Activated CD8-positive, alpha-beta T cell treated with anti-CD3 and anti-CD28 coated beads for 36 hours (primary cell): ENCODE measurements around the gene DTX2. TPM values are rescaled to one million over a fixed set of nuclear protein-coding genes. Genes with fewer than 3 reads are reported as not detected.
"Not testable (repeated sequence)": the region's sequence is repeated elsewhere in the genome, so short reads cannot be mapped to it uniquely, and the experiment has no call there.

Source experiments
- ATAC-seq: fragments of 200-7000 bp; cut with Tn5 transposase; one replicate; pipeline ENCODE4 v1.10.0; 2021; ENCODE audit warnings: mild to moderate bottlenecking, moderate library complexity
- CTCF ChIA-PET: fragments of 350-600 bp; sonication (Branson Sonifier 250); formaldehyde crosslinking; loops from one replicate; lab custom pipeline; 2021; ENCODE audit warnings: antibody characterized with exemption; lab: Charles Lee
- POLR2A ChIA-PET: fragments of 350-600 bp; sonication (Branson Sonifier 250); formaldehyde crosslinking; loops from one replicate; lab custom pipeline; 2021; ENCODE audit warnings: antibody characterized with exemption; lab: Charles Lee
- DNase-seq: peaks from one replicate; pipeline ENCODE4 v3.0.0-alpha.2; 2020
- H3K27ac Mint-ChIP-seq: one replicate; pipeline ENCODE4 v1.8.0; 2021; ENCODE audit warnings: mild to moderate bottlenecking, mixed read lengths
- H3K27me3 Mint-ChIP-seq: one replicate; pipeline ENCODE4 v1.8.0; 2021; ENCODE audit warnings: mixed read lengths
- H3K36me3 Mint-ChIP-seq: one replicate; pipeline ENCODE4 v1.8.0; 2021; ENCODE audit warnings: low read depth, mixed read lengths
- H3K4me1 Mint-ChIP-seq: one replicate; pipeline ENCODE4 v1.8.0; 2021; ENCODE audit warnings: low read depth, mixed read lengths
- H3K4me3 Mint-ChIP-seq: one replicate; pipeline ENCODE4 v1.8.0; 2021; ENCODE audit warnings: mild to moderate bottlenecking, moderate library complexity, mixed read lengths
- H3K9me3 Mint-ChIP-seq: one replicate; pipeline ENCODE4 v1.8.0; 2021; ENCODE audit warnings: mixed read lengths
- CTCF ChIP-seq: fragments of 200-600 bp; IDR thresholded peaks from one replicate; pipeline ENCODE4 v1.8.0; 2022; ENCODE audit warnings: antibody characterized with exemption, mild to moderate bottlenecking
- intact Hi-C: fragments of 100-400 bp; cut with micrococcal nuclease; formaldehyde crosslinking; loops from one replicate; pipeline ENCODE4 v1.10.0; 2022
- total RNA-seq, 2 experiments: library from RNA; stranded (reverse); gene quantifications; one replicate each; pipeline ENCODE4 v1.2.3, GENCODE V29; 2021

DTX2 gene
- 10 to 100 TPM; 20.5 to 20.8 TPM for total RNA-seq

GRCh38 chr7:76461464-76462101 lies at the start of gene DTX2:
Gene DTX2, plus strand, starts transcription at chr7:76461709. Its CDS starts 18,801 bp downstream, at chr7:76480510.
- H3K27me3 Mint-ChIP-seq, POLR2A ChIA-PET, H3K4me1 Mint-ChIP-seq, H3K9me3 Mint-ChIP-seq, H3K36me3 Mint-ChIP-seq, CTCF ChIA-PET, H3K27ac Mint-ChIP-seq, intact Hi-C loops: not testable (repeated sequence)
- peak; percentile 99 for ATAC-seq
- H3K4me3 Mint-ChIP-seq, result peak within 1 kb of the TSS; percentile 42
- peak; percentile 39 for DNase-seq

- DNase-seq (no peak), ATAC-seq (no peak)
- Mint-ChIP-seq H3K9me3 (no peaks in the 10 kb centered on the region), H3K4me3 (no peak overlapping the region), H3K4me1 (no peaks in the 10 kb centered on the region), H3K36me3 (peaks cover 2% of the 10 kb centered on the region), H3K27ac (no peak overlapping the region), H3K27me3 (no peaks in the 10 kb centered on the region)
- intact Hi-C loops, result no loop called here
- TF ChIP-seq CTCF, result no peak
- ChIA-PET CTCF (no interaction called here), POLR2A (no interaction called here)
These were observed 49.3 kb upstream of the DTX2 start for GRCh38 chr7:76412249-76412648.

- DNase-seq, intact Hi-C loops, H3K27me3 Mint-ChIP-seq: not testable (repeated sequence)
These were observed 43.7 kb upstream of the DTX2 start for GRCh38 chr7:76417654-76418310.

GRCh38 chr7:76421097-76421496 lies 40.4 kb upstream of the DTX2 start:
- POLR2A ChIA-PET, CTCF ChIA-PET, H3K9me3 Mint-ChIP-seq, H3K36me3 Mint-ChIP-seq, H3K27me3 Mint-ChIP-seq, H3K4me3 Mint-ChIP-seq, H3K27ac Mint-ChIP-seq, intact Hi-C loops, ATAC-seq, H3K4me1 Mint-ChIP-seq, DNase-seq: not testable (repeated sequence)

More at GRCh38 chr7:76417654-76418310, 43.7 kb upstream of the DTX2 start:
- H3K27ac Mint-ChIP-seq, H3K36me3 Mint-ChIP-seq, POLR2A ChIA-PET, ATAC-seq, H3K4me1 Mint-ChIP-seq, CTCF ChIA-PET, H3K9me3 Mint-ChIP-seq, H3K4me3 Mint-ChIP-seq: not testable (repeated sequence)

- no peaks in the 10 kb centered on the region for H3K9me3 Mint-ChIP-seq
- no peak overlapping the region for H3K4me3 Mint-ChIP-seq
- ChIA-PET POLR2A (interaction anchor here (0.8 to 1.1 kb wide), 2 partner anchors 12 to 60 kb away, joined by 3 read pairs; no protein-coding TSS in a partner anchor), CTCF (no interaction called here)
- ATAC-seq (no peak), DNase-seq (no peak)
- no peak overlapping the region for H3K27ac Mint-ChIP-seq
- no peak for TF ChIP-seq CTCF
- intact Hi-C loops, result no loop called here
- H3K4me1 Mint-ChIP-seq, result no peaks in the 10 kb centered on the region
- H3K36me3 Mint-ChIP-seq, result no peaks in the 10 kb centered on the region
- peaks cover 1% of the 10 kb centered on the region for H3K27me3 Mint-ChIP-seq
These were observed 37.7 kb upstream of the DTX2 start for GRCh38 chr7:76423666-76424412.

- TF ChIP-seq CTCF, result no peak
- no peaks in the 10 kb centered on the region for H3K36me3 Mint-ChIP-seq
- peaks cover 1% of the 10 kb centered on the region for H3K27me3 Mint-ChIP-seq
- ATAC-seq (peak; percentile 42), DNase-seq (no peak)
- no peaks in the 10 kb centered on the region for H3K9me3 Mint-ChIP-seq
- H3K4me1 Mint-ChIP-seq, result peaks cover 2% of the 10 kb centered on the region
- ChIA-PET CTCF (no interaction called here), POLR2A (interaction anchor here (1.1 kb wide), 1 partner anchor 13 kb away, joined by 3 read pairs; no protein-coding TSS in a partner anchor)
- intact Hi-C loops, result no loop called here
- no peak within 1 kb of the TSS for H3K4me3 Mint-ChIP-seq
- no peak within 1 kb of the TSS for H3K27ac Mint-ChIP-seq
These were observed 36.9 kb upstream of the DTX2 start, which contains the start of gene ZP3 for GRCh38 chr7:76424413-76425111. Gene ZP3, plus strand, starts transcription at chr7:76424950. Its CDS starts 15 bp downstream, at chr7:76424965.
